ENCODE data around the gene UBE2J1. TPM values are rescaled to one million over a fixed set of nuclear protein-coding genes. Genes with fewer than 3 reads are reported as not detected.

The UBE2J1 gene
- total and polyA plus RNA-seq, 10 donors, result 48.3 to 115 (median 71.7) TPM

DNA sequence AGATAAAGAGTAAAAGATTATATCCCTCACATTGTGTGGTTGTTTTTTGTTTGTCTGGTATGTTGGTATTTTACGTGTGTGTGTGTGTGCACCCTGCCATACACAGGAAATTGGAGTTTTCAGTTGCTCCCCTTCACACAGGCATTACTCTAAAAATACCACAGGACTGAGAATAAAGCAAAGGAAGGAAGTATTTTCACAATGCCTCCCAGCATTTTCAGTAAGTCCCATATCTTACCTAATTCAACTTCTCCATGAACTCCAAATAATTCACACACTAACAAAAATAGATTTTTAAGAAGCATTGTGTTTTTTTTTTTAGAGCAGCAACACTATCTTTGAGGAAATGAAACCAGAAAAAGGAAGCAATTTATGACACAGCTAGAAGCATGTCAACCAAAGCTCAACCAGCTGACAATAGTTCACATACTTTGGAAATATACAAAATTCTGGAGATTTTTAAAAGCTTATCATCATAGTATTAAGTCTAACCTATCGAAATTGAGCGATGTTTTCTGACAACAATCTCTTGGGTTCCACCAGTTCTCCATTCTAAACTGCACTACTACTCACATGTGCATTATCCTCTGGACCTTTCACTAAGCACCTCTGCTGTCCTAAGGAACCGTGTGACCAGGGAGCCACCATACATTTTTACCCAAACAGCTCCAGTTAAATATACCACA is 2.1 kb downstream of the UBE2J1 start:
- DNase-seq, result no peak
- intact Hi-C loops (cut with DNase I; ENCODE audit: low total_unique reads), result no loop called here
- Histone ChIP-seq H3K27ac (peak overlapping the region; percentile 97 to 100 (median 100)), H3K4me3 (peak overlapping the region; percentile 27 to 77 (median 66)), H3K36me3 (no peaks in the 10 kb centered on the region), H3K4me1 (peaks cover 31 to 92% (median 67%) of the 10 kb centered on the region in 6 donors), H3K9me3 (no peaks in the 10 kb centered on the region), H3K27me3 (replicated peaks in 1 of 7) (no peaks in the 10 kb centered on the region)
- 3 to 11% (median 5%) methylated on average over 4 of the region's 4 CpGs for WGBS, 5 donors
- peak in 1 of 3 donors; percentile 26 for TF ChIP-seq POLR2A (IDR thresholded peaks at IDR 0.05)
- TF ChIP-seq, protein P1, sequence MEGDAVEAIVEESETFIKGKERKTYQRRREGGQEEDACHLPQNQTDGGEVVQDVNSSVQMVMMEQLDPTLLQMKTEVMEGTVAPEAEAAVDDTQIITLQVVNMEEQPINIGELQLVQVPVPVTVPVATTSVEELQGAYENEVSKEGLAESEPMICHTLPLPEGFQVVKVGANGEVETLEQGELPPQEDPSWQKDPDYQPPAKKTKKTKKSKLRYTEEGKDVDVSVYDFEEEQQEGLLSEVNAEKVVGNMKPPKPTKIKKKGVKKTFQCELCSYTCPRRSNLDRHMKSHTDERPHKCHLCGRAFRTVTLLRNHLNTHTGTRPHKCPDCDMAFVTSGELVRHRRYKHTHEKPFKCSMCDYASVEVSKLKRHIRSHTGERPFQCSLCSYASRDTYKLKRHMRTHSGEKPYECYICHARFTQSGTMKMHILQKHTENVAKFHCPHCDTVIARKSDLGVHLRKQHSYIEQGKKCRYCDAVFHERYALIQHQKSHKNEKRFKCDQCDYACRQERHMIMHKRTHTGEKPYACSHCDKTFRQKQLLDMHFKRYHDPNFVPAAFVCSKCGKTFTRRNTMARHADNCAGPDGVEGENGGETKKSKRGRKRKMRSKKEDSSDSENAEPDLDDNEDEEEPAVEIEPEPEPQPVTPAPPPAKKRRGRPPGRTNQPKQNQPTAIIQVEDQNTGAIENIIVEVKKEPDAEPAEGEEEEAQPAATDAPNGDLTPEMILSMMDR (IDR thresholded peaks at IDR 0.05 in 8 of 11, conservative IDR thresholded peaks at IDR 0.05 in 3 of 11), result no peak
- TF ChIP-seq POLR2AphosphoS5 (IDR thresholded peaks at IDR 0.05), result peak in 1 of 3 donors; percentile 14

DNA sequence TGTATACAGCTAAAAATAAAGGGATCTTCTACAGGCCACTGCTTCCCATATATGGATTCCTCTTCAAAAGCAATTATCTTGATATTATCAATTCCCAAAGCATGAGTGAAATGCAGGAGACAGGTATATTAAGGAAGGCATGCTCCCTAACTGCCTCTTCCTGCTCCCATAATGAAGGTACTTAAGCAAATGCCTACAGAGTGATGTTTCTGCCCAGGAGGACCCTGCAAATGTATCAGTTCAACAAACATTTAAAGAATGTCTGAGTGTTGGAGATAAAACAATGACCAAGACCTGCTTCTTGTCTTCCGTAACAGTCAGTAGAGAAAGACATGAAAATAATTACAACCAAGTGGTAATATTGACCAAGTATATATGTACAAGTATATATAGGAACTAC is 4.2 kb downstream of the UBE2J1 start:
- DNase-seq, result no peak
- intact Hi-C loops (cut with DNase I; ENCODE audit: low total_unique reads), result no loop called here
- Histone ChIP-seq H3K9me3 (no peaks in the 10 kb centered on the region), H3K36me3 (peaks cover 0 to 2% (median 0%) of the 10 kb centered on the region in 6 donors), H3K27me3 (replicated peaks in 1 of 7) (no peaks in the 10 kb centered on the region), H3K4me3 (peak overlapping the region in 1 of 8 donors; percentile 77), H3K27ac (peak overlapping the region in 5 of 8 donors; percentile 97 to 100 (median 100)), H3K4me1 (peaks cover 41 to 92% (median 74%) of the 10 kb centered on the region in 6 donors)
- WGBS, 5 donors, result 87 to 98% (median 95%) methylated on average over 1 of the region's 1 CpG
- TF ChIP-seq POLR2A (IDR thresholded peaks at IDR 0.05), result no peak
- TF ChIP-seq, protein P1 (IDR thresholded peaks at IDR 0.05 in 8 of 11, conservative IDR thresholded peaks at IDR 0.05 in 3 of 11), result no peak
- no peak for TF ChIP-seq POLR2AphosphoS5 (IDR thresholded peaks at IDR 0.05)

DNA sequence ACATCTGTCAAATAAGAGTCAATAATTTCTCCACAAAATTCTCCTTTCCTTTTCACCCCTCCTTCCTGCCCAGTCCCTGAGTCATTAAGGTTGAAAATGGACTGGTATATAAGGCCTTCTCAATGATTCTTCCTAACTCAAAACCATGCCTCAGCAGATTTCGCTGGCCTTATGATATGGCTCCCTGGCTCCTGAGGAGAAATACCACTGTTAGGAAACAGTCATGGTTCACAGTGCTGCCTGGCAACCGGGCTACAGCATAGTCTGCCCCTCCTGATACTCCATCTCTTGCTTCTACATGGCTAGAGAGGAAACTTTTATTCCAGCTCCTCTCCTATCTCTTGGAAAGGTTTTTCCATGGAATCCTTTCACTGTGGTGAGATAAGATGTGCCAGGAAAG is 4.7 kb downstream of the UBE2J1 start:
- DNase-seq, result no peak
- intact Hi-C loops (cut with DNase I; ENCODE audit: low total_unique reads), result no loop called here
- Histone ChIP-seq H3K36me3 (peaks cover 0 to 7% (median 0%) of the 10 kb centered on the region in 6 donors), H3K27me3 (replicated peaks in 1 of 7) (no peaks in the 10 kb centered on the region), H3K9me3 (no peaks in the 10 kb centered on the region), H3K27ac (peak overlapping the region in 4 of 8 donors; percentile 97 to 100 (median 100)), H3K4me3 (peak overlapping the region in 1 of 8 donors; percentile 77), H3K4me1 (peaks cover 40 to 87% (median 70%) of the 10 kb centered on the region in 6 donors)
- WGBS, 5 donors, result 43 to 76% (median 47%) methylated on average over 2 of the region's 2 CpGs
- TF ChIP-seq, protein P1 (IDR thresholded peaks at IDR 0.05 in 8 of 11, conservative IDR thresholded peaks at IDR 0.05 in 3 of 11), result no peak
- no peak for TF ChIP-seq POLR2A (IDR thresholded peaks at IDR 0.05)
- TF ChIP-seq POLR2AphosphoS5 (IDR thresholded peaks at IDR 0.05), result no peak

DNA sequence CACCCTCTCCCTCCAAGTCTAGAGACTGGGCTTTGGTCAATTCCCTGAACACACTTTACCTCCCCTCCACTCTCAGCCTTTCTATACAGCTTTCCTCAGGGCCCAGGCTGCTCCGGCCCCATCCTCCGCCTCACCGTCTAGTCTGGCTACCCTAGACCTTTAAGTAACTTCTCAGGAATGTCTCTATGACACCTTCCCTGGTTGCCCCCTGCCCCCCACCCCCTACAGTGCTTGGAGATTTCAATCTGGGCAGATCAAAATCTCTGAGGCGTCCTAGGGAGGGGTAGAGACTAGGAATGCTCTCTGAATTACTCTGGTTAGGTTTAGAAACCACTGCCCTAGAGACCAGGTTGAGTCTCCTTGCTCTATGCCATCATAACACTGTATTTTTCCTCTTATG is 6.1 kb downstream of the UBE2J1 start:
- Histone ChIP-seq H3K9me3 (no peaks in the 10 kb centered on the region), H3K36me3 (peaks cover 0 to 21% (median 11%) of the 10 kb centered on the region in 6 donors), H3K4me3 (no peak overlapping the region), H3K27ac (no peak overlapping the region), H3K4me1 (peaks cover 40 to 80% (median 67%) of the 10 kb centered on the region in 6 donors), H3K27me3 (replicated peaks in 1 of 7) (no peaks in the 10 kb centered on the region)
- intact Hi-C loops (cut with DNase I; ENCODE audit: low total_unique reads), result no loop called here
- 88 to 95% (median 91%) methylated on average over 4 of the region's 4 CpGs for WGBS, 5 donors
- TF ChIP-seq POLR2A (IDR thresholded peaks at IDR 0.05), result no peak
- no peak for TF ChIP-seq POLR2AphosphoS5 (IDR thresholded peaks at IDR 0.05)
- TF ChIP-seq, protein P1 (IDR thresholded peaks at IDR 0.05 in 8 of 11, conservative IDR thresholded peaks at IDR 0.05 in 3 of 11), result no peak
- DNase-seq, result no peak

Measured in spleen (tissue), 11 donors.